NCI-H1417 treated with DMSO at 0.1 percent for 48 hours (cell line): Measurements from ENCODE around the gene LMNB1.
"Not testable (repeated sequence)": the region's sequence is repeated elsewhere in the genome, so short reads cannot be mapped to it uniquely, and the experiment has no call there.

Experiments
- DNase-seq: peaks from one replicate; lab custom pipeline; 2025; lab: John Stamatoyannopoulos, UW

The LMNB1 gene

GRCh38 chr5:126778675-126779403 is 1.9 kb downstream of the LMNB1 start:
- no peak for DNase-seq

DNA sequence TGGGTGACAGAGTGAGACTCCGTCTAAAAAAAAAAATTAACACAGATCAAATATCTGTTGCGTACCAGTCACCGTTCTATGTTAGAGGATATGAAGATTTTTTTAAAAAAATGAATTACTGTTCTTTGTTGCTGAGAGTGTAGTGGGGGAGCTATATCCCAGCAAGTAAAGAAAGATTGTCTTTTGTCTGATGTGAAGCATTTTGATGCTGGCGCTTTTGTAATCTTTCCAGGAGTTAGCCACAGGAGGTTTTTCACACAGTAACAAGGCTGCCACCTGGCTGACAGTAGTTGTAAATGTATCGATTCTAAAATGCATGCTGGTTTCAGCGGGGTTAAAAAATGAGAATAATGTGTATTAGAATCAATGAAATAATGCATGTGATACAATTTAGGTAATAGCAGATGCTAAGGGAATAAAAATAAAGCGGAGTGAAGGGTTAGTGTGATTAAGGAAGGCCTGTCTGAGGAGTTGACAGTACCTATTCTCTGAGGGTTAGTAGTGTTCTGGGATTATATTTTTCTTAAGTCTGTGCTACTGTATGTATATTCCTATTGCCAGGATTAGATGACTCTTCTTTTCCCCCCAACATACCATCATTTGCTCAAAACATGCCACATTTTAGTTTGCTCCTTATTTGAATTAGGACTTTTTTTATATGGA is 3.4 kb downstream of the LMNB1 start:
- no peak for DNase-seq

DNA sequence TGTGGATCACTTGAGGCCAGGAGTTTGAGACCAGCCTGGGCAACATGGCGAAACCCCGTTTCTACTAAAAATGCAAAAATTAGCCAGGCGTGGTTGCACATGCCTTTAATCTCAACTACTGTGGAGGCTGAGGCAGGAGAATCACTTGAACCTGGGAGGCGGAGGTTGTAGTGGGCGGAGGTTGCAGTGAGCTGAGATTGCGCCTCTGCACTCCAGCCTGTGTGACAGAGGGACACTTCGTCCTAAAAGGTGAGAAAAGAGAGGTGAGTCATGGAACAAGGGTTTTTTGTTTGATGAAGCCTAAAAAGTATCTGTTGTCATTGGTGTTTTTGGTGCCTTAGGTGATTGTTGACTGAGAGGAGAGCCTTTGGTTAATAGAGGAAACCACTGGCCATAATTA is 11.5 kb downstream of the LMNB1 start:
- DNase-seq: not testable (repeated sequence)

DNA sequence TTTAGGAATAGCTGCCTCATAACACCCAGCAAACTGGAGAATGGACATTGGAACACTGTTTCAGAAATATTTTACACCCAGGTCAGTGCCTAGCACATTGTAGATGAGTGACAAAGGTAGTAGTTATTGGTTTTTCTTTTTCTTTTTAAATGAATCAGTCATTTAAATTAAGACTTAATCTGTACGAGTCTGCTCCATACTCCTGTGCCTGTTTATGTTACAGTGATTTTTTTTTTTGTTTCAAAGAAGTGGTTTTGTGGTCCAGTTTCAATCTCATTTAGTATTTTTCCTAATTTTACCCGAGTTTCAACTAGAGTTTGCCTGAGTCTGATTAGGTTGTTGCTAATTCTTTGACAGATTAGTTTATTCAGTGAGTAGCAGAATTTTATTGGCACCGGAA is 16.2 kb downstream of the LMNB1 start:
- no peak for DNase-seq

- not testable (repeated sequence) for DNase-seq
Measured at GRCh38 chr5:126793648-126794047, 16.7 kb downstream of the LMNB1 start.

DNA sequence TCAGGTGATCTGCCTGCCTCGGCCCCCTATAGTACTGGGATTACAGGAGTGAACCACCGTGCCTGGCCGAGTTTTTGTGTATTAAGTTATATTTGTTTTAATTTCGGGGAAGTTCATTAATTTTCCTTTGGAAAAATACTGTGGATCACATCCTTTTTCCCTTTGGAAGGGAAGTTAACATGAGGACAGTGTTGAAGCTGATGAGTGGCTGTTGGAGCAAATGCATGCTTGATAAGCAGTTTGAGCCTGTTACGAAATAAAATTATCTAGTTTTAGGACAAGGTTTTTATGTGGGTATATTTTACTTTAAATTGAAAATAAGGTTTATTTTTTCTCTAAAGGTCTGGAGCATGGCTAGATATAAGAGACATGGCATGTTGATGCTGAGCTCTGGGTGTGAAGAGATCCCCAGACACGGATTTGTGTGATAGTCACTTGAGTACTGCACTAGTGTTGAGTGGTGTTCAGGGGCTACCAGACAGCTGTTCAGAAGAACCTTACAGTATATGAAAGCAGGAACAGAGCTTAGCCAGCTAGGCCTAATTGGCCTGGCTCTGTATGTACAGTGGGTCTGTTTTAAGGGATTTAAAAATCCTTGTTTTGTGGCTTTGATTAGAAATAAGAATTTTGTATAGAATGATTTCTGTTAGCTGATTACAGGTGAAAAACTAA is 17.4 kb downstream of the LMNB1 start:
- no peak for DNase-seq

- DNase-seq: no peak
Measured at GRCh38 chr5:126799780-126800179, 22.8 kb downstream of the LMNB1 start.

GRCh38 chr5:126801174-126801991 is 24.4 kb downstream of the LMNB1 start:
- no peak for DNase-seq

DNA sequence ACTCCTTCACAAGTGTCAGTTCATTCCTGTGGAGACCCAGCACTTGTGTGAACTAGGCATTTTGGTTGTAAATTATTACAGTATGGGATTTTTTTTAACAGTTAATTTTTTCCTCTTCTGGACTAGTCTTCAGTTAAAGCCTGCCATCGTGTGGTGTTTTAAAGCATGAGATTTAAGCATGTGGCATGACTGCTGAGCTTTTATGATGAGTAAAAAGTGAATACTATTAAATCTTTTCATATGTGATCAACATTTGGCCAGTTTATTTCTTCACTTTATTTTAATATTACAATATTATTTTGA is 25.0 kb downstream of the LMNB1 start:
- DNase-seq: no peak

- DNase-seq: no peak
Measured at GRCh38 chr5:126805063-126805462, 28.1 kb downstream of the LMNB1 start.

GRCh38 chr5:126808521-126808988 is 31.6 kb downstream of the LMNB1 start:
- no peak for DNase-seq

GRCh38 chr5:126809916-126810315 is 33.0 kb downstream of the LMNB1 start:
- DNase-seq: no peak

- DNase-seq: no peak
Measured at GRCh38 chr5:126810596-126811380, 33.9 kb downstream of the LMNB1 start.

GRCh38 chr5:126811515-126812198 is 34.7 kb downstream of the LMNB1 start:
- no peak for DNase-seq

DNA sequence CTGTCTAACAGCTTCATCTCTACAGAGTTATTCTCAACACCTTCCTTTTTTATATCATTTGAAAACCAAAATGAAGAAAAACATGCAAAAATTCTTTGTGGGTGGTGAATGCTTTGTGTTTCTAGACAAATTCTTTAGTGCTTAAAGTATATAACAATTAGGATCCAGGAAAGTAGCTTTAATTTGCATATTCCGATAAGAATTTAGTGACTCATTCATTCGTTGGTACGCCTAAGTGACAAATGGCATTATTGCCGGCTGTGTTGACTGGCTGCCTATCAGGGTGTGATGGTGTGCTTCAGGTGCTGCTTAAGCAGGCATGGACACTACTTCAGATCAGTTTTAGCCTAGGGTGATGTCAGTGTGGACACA is 35.2 kb downstream of the LMNB1 start:
- no peak for DNase-seq

DNA sequence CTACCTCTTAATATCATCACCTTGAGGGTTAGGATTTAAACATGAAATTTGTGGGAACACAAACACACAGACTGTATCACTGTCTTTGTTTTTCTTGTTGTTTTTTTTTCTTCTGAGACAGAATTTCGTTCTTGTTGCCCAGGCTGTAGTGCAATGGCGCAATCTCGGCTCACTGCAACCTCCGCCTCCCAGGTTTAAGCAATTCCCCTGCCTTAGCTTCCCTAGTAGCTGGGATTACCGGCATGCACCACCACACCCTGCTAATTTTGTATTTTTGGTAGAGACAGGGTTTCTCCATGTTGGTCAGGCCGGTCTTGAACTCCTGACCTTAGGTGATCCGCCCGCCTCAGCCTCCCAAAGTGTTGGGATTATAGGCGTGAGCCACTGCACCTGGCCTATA is 36.9 kb downstream of the LMNB1 start:
- DNase-seq: not testable (repeated sequence)

DNA sequence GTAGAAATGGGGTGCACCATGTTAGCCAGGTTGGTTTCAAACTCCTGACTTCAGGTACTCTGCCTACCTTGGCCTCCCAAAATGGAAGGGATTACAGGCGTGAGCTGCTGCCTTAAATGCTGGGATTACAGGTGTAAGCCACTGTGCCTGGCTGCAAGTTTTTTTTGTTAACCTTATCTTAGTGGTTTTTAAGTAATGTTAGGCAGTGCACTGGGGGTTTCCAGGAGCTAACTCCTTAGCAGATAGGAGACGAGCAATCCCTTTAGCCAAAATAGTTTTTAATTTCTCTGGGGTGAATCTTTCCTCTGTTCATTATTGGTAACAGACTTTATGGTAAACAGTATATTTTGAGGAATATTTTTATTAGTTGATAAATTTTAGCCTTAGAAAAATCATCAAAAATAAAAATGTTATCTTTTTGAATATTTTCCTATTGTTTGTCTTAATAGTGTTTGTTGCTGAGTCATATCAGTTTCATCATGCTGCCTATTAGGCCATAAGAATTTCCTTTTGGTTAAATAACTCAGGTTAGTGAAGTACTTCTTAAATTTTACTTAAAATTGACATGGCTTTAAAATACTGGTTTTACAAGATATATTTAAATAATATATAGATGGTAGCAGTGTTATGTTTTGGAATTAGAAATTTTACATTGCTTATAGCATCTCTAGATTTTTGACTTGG is 37.9 kb downstream of the LMNB1 start:
- DNase-seq: no peak

DNA sequence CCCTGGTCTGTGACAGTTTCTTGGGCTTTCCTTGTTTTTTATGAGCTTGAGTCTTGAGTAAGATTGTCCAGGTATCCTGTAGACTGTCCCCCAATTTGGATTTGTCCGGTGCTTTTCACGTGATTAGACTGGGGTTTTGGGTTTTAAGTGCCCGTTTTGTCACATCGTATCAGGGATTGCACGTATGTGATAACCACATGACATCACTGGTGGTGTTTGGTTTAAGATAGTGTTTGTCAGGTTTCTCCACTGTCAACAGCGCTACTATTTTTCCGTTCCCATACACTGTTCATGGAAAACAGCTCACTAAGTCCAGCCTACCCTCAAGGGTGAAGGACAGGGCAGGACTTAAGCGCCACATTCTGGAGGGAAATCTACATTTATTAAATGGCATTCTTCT is 39.7 kb downstream of the LMNB1 start:
- no peak for DNase-seq

GRCh38 chr5:126818736-126819135 is 41.8 kb downstream of the LMNB1 start:
- no peak for DNase-seq

- no peak for DNase-seq
Measured at GRCh38 chr5:126819253-126819652, 42.3 kb downstream of the LMNB1 start.
